Measurements from ENCODE around the gene ELANE.
"Not testable (repeated sequence)": the region's sequence is repeated elsewhere in the genome, so short reads cannot be mapped to it uniquely, and the experiment has no call there.

ELANE gene

DNA sequence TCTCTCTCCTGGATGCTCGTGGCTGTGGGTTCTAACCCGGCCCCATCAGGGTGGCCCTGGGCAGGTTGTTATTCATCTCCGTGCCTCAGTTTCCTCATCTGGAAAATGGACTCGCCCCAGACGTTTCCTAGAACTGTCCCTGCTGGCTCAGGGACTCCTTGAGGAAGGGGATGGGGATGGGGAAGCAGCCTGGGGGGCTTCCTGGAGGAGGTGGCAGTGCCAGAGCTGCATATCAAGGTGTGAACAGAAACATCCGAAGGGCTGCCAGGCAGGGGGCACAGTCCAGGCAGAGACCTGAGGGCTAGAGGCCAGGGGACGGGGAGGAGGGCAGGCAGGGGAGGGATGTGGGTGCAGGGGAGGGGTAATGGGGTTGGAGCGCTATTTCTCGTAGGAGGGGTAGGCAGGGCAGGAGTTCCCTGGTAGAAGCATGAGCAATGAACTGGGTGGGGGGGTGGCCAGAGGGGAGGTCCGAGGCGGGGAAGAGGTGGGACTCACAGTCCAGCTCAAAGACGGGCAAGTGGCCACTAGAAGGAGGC, 3.6 kb upstream of the ELANE start:
- no peak for TF ChIP-seq CSRNP3 (CRISPR knock-in tag; IDR thresholded peaks at IDR 0.05)
- TF ChIP-seq TOX (CRISPR knock-in tag; IDR thresholded peaks at IDR 0.05; ENCODE audit: borderline replicate concordance): no peak
- TF ChIP-seq SNAI2 (CRISPR knock-in tag; IDR thresholded peaks at IDR 0.05): no peak

GRCh38 chr19:849195-849594, 2.9 kb upstream of the ELANE start:
- not testable (repeated sequence) for ATAC-seq

More for the DNA sequence above, 3.6 kb upstream of the ELANE start:
- no peak for ATAC-seq

DNA sequence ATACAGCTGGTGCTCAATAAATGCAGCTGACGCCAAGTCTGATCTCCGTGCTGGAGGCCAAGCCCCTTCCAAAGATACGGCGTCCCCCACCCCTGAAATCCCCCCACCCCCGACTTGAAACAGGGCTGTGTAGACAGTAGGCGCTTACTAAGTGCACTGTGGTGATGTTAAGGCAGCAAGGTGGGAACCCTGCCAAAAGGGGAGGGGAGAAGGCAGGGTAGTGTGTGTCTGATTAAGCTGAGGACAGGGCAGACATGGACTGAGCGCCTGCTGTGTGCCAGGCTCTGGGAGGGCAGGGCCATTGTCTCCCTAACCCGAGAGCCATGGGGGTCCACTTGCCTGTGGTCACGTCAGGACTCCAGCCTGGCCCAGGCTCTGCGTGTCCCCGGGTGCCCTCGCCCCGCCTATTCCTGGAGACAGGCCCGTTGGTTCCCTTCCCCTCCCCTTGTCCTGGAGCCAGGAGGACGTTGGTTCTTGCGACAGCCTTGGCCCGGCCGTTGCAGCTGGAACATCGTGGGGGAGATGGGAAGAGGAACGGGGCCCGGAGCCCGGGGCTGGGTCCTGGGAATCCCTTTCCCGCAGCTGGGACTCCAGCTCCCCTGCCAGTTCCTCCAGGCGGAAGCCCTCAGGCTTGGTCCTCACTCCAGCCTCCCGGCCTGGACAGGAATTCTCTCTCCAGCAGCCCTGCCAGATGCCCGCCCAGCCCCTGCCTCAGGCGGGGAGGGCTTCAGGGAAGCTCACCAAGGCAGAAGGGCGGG, 1.7 kb upstream of the ELANE start:
- peak; percentile 75 for ATAC-seq
- TF ChIP-seq TOX (CRISPR knock-in tag; IDR thresholded peaks at IDR 0.05; ENCODE audit: borderline replicate concordance) (no peak), CSDC2 (CRISPR knock-in tag; IDR thresholded peaks at IDR 0.05) (no peak), SNAI2 (CRISPR knock-in tag; IDR thresholded peaks at IDR 0.05) (no peak), RARB (CRISPR knock-in tag; IDR thresholded peaks at IDR 0.05) (no peak), GLIS3 (CRISPR knock-in tag; IDR thresholded peaks at IDR 0.05) (no peak)

- no peak for ATAC-seq
- TF ChIP-seq BACH2 (CRISPR knock-in tag; IDR thresholded peaks at IDR 0.05; ENCODE audit: borderline replicate concordance): no peak
- TF ChIP-seq ZNF70 (CRISPR knock-in tag; IDR thresholded peaks at IDR 0.05): no peak
- TF ChIP-seq ZFP3 (CRISPR knock-in tag; IDR thresholded peaks at IDR 0.05): no peak
- TF ChIP-seq CSRNP3 (CRISPR knock-in tag; IDR thresholded peaks at IDR 0.05): no peak
- TF ChIP-seq OSR1 (CRISPR knock-in tag; IDR thresholded peaks at IDR 0.05): no peak
- TF ChIP-seq ZNF8 (CRISPR knock-in tag; IDR thresholded peaks at IDR 0.05): no peak
- no peak for TF ChIP-seq PATZ1 (CRISPR knock-in tag; IDR thresholded peaks at IDR 0.05; ENCODE audit: borderline replicate concordance)
- no peak for TF ChIP-seq ESRRG (CRISPR knock-in tag; IDR thresholded peaks at IDR 0.05)
- TF ChIP-seq CSDC2 (CRISPR knock-in tag; IDR thresholded peaks at IDR 0.05): no peak
- TF ChIP-seq TOX (CRISPR knock-in tag; IDR thresholded peaks at IDR 0.05; ENCODE audit: borderline replicate concordance): no peak
- no peak for TF ChIP-seq ISL1 (CRISPR knock-in tag; IDR thresholded peaks at IDR 0.05)
- no peak for TF ChIP-seq SNAI2 (CRISPR knock-in tag; IDR thresholded peaks at IDR 0.05)
- TF ChIP-seq TCF4 (CRISPR knock-in tag; IDR thresholded peaks at IDR 0.05; ENCODE audit: borderline replicate concordance): no peak
- no peak for TF ChIP-seq ZNF565 (CRISPR knock-in tag; conservative IDR thresholded peaks at IDR 0.05; ENCODE audit: low read depth)
- no peak for TF ChIP-seq ARNTL (CRISPR knock-in tag; IDR thresholded peaks at IDR 0.05; ENCODE audit: borderline replicate concordance, low read depth)
- TF ChIP-seq, protein P1, sequence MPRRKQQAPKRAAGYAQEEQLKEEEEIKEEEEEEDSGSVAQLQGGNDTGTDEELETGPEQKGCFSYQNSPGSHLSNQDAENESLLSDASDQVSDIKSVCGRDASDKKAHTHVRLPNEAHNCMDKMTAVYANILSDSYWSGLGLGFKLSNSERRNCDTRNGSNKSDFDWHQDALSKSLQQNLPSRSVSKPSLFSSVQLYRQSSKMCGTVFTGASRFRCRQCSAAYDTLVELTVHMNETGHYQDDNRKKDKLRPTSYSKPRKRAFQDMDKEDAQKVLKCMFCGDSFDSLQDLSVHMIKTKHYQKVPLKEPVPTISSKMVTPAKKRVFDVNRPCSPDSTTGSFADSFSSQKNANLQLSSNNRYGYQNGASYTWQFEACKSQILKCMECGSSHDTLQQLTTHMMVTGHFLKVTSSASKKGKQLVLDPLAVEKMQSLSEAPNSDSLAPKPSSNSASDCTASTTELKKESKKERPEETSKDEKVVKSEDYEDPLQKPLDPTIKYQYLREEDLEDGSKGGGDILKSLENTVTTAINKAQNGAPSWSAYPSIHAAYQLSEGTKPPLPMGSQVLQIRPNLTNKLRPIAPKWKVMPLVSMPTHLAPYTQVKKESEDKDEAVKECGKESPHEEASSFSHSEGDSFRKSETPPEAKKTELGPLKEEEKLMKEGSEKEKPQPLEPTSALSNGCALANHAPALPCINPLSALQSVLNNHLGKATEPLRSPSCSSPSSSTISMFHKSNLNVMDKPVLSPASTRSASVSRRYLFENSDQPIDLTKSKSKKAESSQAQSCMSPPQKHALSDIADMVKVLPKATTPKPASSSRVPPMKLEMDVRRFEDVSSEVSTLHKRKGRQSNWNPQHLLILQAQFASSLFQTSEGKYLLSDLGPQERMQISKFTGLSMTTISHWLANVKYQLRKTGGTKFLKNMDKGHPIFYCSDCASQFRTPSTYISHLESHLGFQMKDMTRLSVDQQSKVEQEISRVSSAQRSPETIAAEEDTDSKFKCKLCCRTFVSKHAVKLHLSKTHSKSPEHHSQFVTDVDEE (CRISPR knock-in tag; IDR thresholded peaks at IDR 0.05): no peak
- no peak for TF ChIP-seq ZC3H10 (CRISPR knock-in tag; IDR thresholded peaks at IDR 0.05)
- TF ChIP-seq GLIS3 (CRISPR knock-in tag; IDR thresholded peaks at IDR 0.05): no peak
Observed at GRCh38 chr19:850979-851335, 1.1 kb upstream of the ELANE start.

All from SK-N-SH treated with all-trans-retinoic acid at 6 μM for 48 hours (cell line).